SU-DHL-6 (cell line): Measurements from ENCODE around the gene SNX30.

Experiments
- H2AFZ ChIP-seq: fragments of 200-600 bp; sonication (generic); 2 replicates; pipeline ENCODE4 v1.6.1; 2014; ENCODE audit warnings: low read depth, mild to moderate bottlenecking, moderate library complexity, mixed read lengths, antibody characterized with exemption, low read length; ENCODE audit not compliant: severe bottlenecking
- H3F3A ChIP-seq: fragments of 200-600 bp; shearing (Covaris generic); 2 replicates; pipeline ENCODE4 v1.6.0; 2016; ENCODE audit warnings: antibody characterized with exemption, mild to moderate bottlenecking; ENCODE audit not compliant: insufficient read depth
- H3K27ac ChIP-seq: fragments of 200-600 bp; sonication (generic); 2 replicates; pipeline ENCODE4 v1.5.1; 2016; ENCODE audit warnings: low read depth, mild to moderate bottlenecking, low read length, moderate library complexity, mixed read lengths
- H3K27me3 ChIP-seq: fragments of 200-600 bp; sonication (generic), shearing (Covaris generic); 2 replicates; pipeline ENCODE4 v1.6.0; 2014; ENCODE audit warnings: mild to moderate bottlenecking, low read length
- H3K36me3 ChIP-seq: fragments of 200-600 bp; sonication (generic); 2 replicates; pipeline ENCODE4 v1.6.1; 2014; ENCODE audit warnings: mild to moderate bottlenecking, low read length, mixed read lengths
- H3K4me2 ChIP-seq: fragments of 300-600, 200-600 bp; shearing (Covaris generic), sonication (generic); 2 replicates; pipeline ENCODE4 v1.6.0; 2014; ENCODE audit warnings: low read length, low read depth, mild to moderate bottlenecking; ENCODE audit not compliant: poor library complexity, severe bottlenecking
- H3K4me3 ChIP-seq: fragments of 200-600 bp; sonication (generic); 2 replicates; pipeline ENCODE4 v1.5.1; 2014; ENCODE audit warnings: antibody characterized with exemption, low read length, mild to moderate bottlenecking, mixed read lengths; ENCODE audit not compliant: insufficient read depth, poor library complexity, severe bottlenecking
- H3K79me2 ChIP-seq: fragments of 200-600 bp; sonication (generic); 2 replicates; pipeline ENCODE4 v1.6.1; 2014; ENCODE audit warnings: mild to moderate bottlenecking, low read length, moderate library complexity; ENCODE audit not compliant: insufficient read depth
- H3K9ac ChIP-seq: fragments of 200-600 bp; sonication (generic); 2 replicates; pipeline ENCODE4 v1.7.0; 2014; ENCODE audit warnings: mild to moderate bottlenecking, low read length
- H3K9me2 ChIP-seq: fragments of 200-600 bp; sonication (generic); replicated peaks from 2 replicates; pipeline ENCODE4 v1.6.1; 2014; ENCODE audit warnings: low read length; ENCODE audit not compliant: insufficient read depth
- H3K9me3 ChIP-seq: fragments of 200-600 bp; sonication (generic); 2 replicates; pipeline ENCODE4 v1.6.1; 2014; ENCODE audit warnings: low read length, mixed read lengths; ENCODE audit not compliant: insufficient read depth
- H4K20me1 ChIP-seq: fragments of 200-600 bp; sonication (generic); 2 replicates; pipeline ENCODE4 v1.6.1; 2014; ENCODE audit warnings: low read depth, mild to moderate bottlenecking, antibody characterized with exemption, low read length, moderate library complexity, mixed read lengths
- CTCF ChIP-seq: fragments of 200-600 bp; sonication (generic); IDR thresholded peaks from one replicate; pipeline ENCODE4 v1.5.1; 2017; ENCODE audit warnings: antibody characterized with exemption, mild to moderate bottlenecking, low read length, moderate library complexity; ENCODE audit not compliant: insufficient read depth, poor library complexity, severe bottlenecking
- EZH2phosphoT487 ChIP-seq: fragments of 200-600 bp; sonication (generic), shearing (Covaris generic); conservative IDR thresholded peaks from 2 replicates; pipeline ENCODE4 v1.6.1; 2018; ENCODE audit warnings: mild to moderate bottlenecking, antibody characterized with exemption, low read length, moderate library complexity, mixed read lengths

Gene SNX30

GRCh38 chr9:112777914-112778313 lies 27.4 kb downstream of the SNX30 start:
- Histone ChIP-seq H4K20me1 (peaks cover 9% of the 10 kb centered on the region; the same call in 1 of the 2 replicates), H3K27me3 (no peaks in the 10 kb centered on the region), H3K9me2 (no peaks in the 10 kb centered on the region), H3F3A (no peaks in the 10 kb centered on the region), H3K36me3 (no peaks in the 10 kb centered on the region), H3K4me3 (no peak overlapping the region), H3K4me2 (no peak overlapping the region), H3K9ac (no peak overlapping the region), H3K27ac (no peak overlapping the region), H2AFZ (no peak overlapping the region), H3K79me2 (0 out of 2 replicates have a peak, but pooled peaks cover 5% of the 10 kb centered on the region), H3K9me3 (no peaks in the 10 kb centered on the region)
- TF ChIP-seq EZH2phosphoT487 (no peak), CTCF (no peak)

GRCh38 chr9:112780450-112781036 lies 30.0 kb downstream of the SNX30 start:
- Histone ChIP-seq H3K4me3 (no peak overlapping the region), H4K20me1 (peaks cover 9% of the 10 kb centered on the region; the same call in 1 of the 2 replicates), H3K27ac (no peak overlapping the region), H3K9ac (no peak overlapping the region), H3K9me3 (no peaks in the 10 kb centered on the region), H3K36me3 (no peaks in the 10 kb centered on the region), H3K4me2 (no peak overlapping the region), H3F3A (no peaks in the 10 kb centered on the region), H3K9me2 (no peaks in the 10 kb centered on the region), H2AFZ (no peak overlapping the region), H3K79me2 (no peaks in the 10 kb centered on the region), H3K27me3 (no peaks in the 10 kb centered on the region)
- TF ChIP-seq CTCF, result no peak
- TF ChIP-seq EZH2phosphoT487, result no peak

DNA sequence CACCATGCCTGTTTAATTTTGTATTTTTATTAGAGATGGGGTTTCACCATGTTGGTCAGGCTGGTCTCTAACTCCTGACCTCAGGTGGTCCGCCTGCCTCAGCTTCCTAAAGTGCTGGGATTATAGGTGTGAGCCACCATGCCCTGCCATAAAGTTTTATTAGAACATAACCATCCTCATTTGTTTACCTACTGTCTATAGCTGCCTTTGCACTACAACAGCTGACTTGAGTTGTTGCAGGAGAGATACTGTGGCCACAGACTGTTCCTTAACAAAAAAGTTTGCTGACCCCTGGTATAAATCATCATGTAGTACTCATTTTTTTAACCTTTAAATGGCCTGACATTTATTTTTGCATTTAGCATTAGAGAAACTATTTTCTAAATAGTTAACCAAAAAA lies 31.7 kb downstream of the SNX30 start:
- H3K9me2 ChIP-seq, result no peaks in the 10 kb centered on the region
- no peaks in the 10 kb centered on the region for H3K27me3 ChIP-seq
- TF ChIP-seq CTCF (no peak), EZH2phosphoT487 (no peak)
- H3K9ac ChIP-seq, result no peak overlapping the region
- no peaks in the 10 kb centered on the region for H3K79me2 ChIP-seq
- H3K4me2 ChIP-seq, result no peak overlapping the region
- no peak overlapping the region for H3K4me3 ChIP-seq
- H4K20me1 ChIP-seq, result peaks cover 9% of the 10 kb centered on the region; the same call in 1 of the 2 replicates
- no peak overlapping the region for H3K27ac ChIP-seq
- no peaks in the 10 kb centered on the region for H3K36me3 ChIP-seq
- H3K9me3 ChIP-seq, result no peaks in the 10 kb centered on the region
- no peaks in the 10 kb centered on the region for H3F3A ChIP-seq
- no peak overlapping the region for H2AFZ ChIP-seq
